PC-9 (cell line): Measurements from ENCODE around the gene NACC2. TPM values are rescaled to one million over a fixed set of nuclear protein-coding genes. Genes with fewer than 3 reads are reported as not detected.

Experiments
- BruUV-seq: library from RNA; stranded (reverse); fragments of 400-500 nt; replicated peaks from 2 replicates; lab custom pipeline; 2021; lab: Mats Ljungman, UMichigan
- CTCF ChIA-PET: fragments of 300-600 bp; sonication (Branson Sonifier 250); formaldehyde crosslinking; loops from one replicate; lab custom pipeline; 2022; ENCODE audit warnings: antibody characterized with exemption; lab: Charles Lee
- POLR2A ChIA-PET: fragments of 300-600 bp; sonication (Branson Sonifier 250); formaldehyde crosslinking; loops from one replicate; lab custom pipeline; 2022; ENCODE audit warnings: antibody characterized with exemption; ENCODE audit not compliant: unreplicated experiment; lab: Charles Lee
- DNase-seq, 2 experiments: peaks; one replicate each; pipeline versions ENCODE4 v3.0.0 to v3.0.0-alpha.2; 2015 to 2022; ENCODE audit warnings: mixed read lengths in 1 of 2
- H2AFZ ChIP-seq: fragments of 200-600 bp; sonication (generic); 2 replicates; pipeline ENCODE4 v1.8.1; 2017; ENCODE audit warnings: antibody characterized with exemption
- H3F3A ChIP-seq: fragments of 200-600 bp; sonication (generic); 2 replicates; pipeline ENCODE4 v1.8.1; 2017; ENCODE audit warnings: antibody characterized with exemption, mild to moderate bottlenecking, low read depth; ENCODE audit not compliant: insufficient read depth
- H3K27ac ChIP-seq: fragments of 200-600 bp; sonication (generic); 2 replicates; pipeline ENCODE4 v1.6.1; 2016; ENCODE audit warnings: mixed run types
- H3K27me3 ChIP-seq: fragments of 200-600 bp; sonication (generic); 2 replicates; pipeline ENCODE4 v1.6.1; 2016; ENCODE audit warnings: low read depth, mixed run types; ENCODE audit not compliant: insufficient read depth
- H3K36me3 ChIP-seq: fragments of 200-600 bp; sonication (generic); 2 replicates; pipeline ENCODE4 v1.6.1; 2016; ENCODE audit warnings: low read depth, mixed run types
- H3K4me1 ChIP-seq: fragments of 200-600 bp; sonication (generic); replicated peaks from 2 replicates; pipeline ENCODE4 v1.6.1; 2016; ENCODE audit warnings: mixed run types; ENCODE audit not compliant: insufficient read depth
- H3K4me2 ChIP-seq: fragments of 200-600 bp; sonication (generic); 2 replicates; pipeline ENCODE4 v1.6.1; 2017; ENCODE audit warnings: mixed run types
- H3K4me3 ChIP-seq: fragments of 200-600 bp; sonication (generic); 2 replicates; pipeline ENCODE4 v1.6.1; 2016; ENCODE audit warnings: mixed run types
- H3K79me2 ChIP-seq: fragments of 200-600 bp; sonication (generic); 2 replicates; pipeline ENCODE4 v1.6.1; 2017; ENCODE audit warnings: low read depth, mixed run types
- H3K9me2 ChIP-seq: fragments of 200-600 bp; sonication (generic); 2 replicates; pipeline ENCODE4 v1.8.1; 2017; ENCODE audit warnings: mild to moderate bottlenecking; ENCODE audit not compliant: insufficient read depth
- H3K9me3 ChIP-seq: fragments of 200-600 bp; sonication (generic); 2 replicates; pipeline ENCODE4 v1.8.1; 2016; ENCODE audit warnings: low read depth; ENCODE audit not compliant: insufficient read depth
- H4K20me1 ChIP-seq: fragments of 200-600 bp; sonication (generic); 2 replicates; pipeline ENCODE4 v1.8.1; 2017; ENCODE audit not compliant: insufficient read depth
- CTCF ChIP-seq: fragments of 200-600 bp; sonication (generic); conservative IDR thresholded peaks from 2 replicates; pipeline ENCODE4 v1.6.1; 2017; ENCODE audit warnings: mixed run types, antibody characterized with exemption, mild to moderate bottlenecking, moderate library complexity
- EZH2 ChIP-seq: fragments of 200-600 bp; sonication (generic); IDR thresholded peaks from 2 replicates; pipeline ENCODE4 v1.8.0; 2017; ENCODE audit warnings: antibody characterized with exemption, low read depth
- intact Hi-C: fragments of 100-400 bp; cut with micrococcal nuclease; formaldehyde crosslinking; loops from one replicate; pipeline ENCODE4 v1.10.0; 2022; ENCODE audit not compliant: unreplicated experiment
- total RNA-seq: library from RNA; stranded (reverse); gene quantifications from 2 replicates; pipeline ENCODE4 v1.2.3, GENCODE V29; 2021

The NACC2 gene
- total RNA-seq, 1 experiment from 2014 or later = 22.4 TPM

- peaks cover 46% of the 10 kb centered on the region for H4K20me1 ChIP-seq
- POLR2A ChIA-PET = no interaction called here
- no peak overlapping the region for H3K4me3 ChIP-seq
- H3K79me2 ChIP-seq = peaks cover 47% of the 10 kb centered on the region
- no TSS peak for BruUV-seq
- no peaks in the 10 kb centered on the region for H3K9me3 ChIP-seq
- no peaks in the 10 kb centered on the region for H3K9me2 ChIP-seq
- H3K27ac ChIP-seq = no peak overlapping the region
- no peaks in the 10 kb centered on the region for H3K27me3 ChIP-seq
- no peak overlapping the region for H2AFZ ChIP-seq
- peaks cover 17% of the 10 kb centered on the region; the same call in 1 of the 2 replicates for H3F3A ChIP-seq
- CTCF ChIA-PET = interaction anchor here (0.6 kb wide), 1 partner anchor 12 kb away, joined by 3 read pairs; no protein-coding TSS in a partner anchor
- H3K4me1 ChIP-seq = peaks cover 22% of the 10 kb centered on the region
- no peaks in the 10 kb centered on the region for H3K36me3 ChIP-seq
- TF ChIP-seq CTCF = no peak
- no peak for TF ChIP-seq EZH2
- DNase-seq = no peak
- no peak overlapping the region for H3K4me2 ChIP-seq
- intact Hi-C loops = no loop called here
Measured at GRCh38 chr9:136091582-136092352, 3.3 kb downstream of the NACC2 start.

GRCh38 chr9:136090768-136091581 is 4.1 kb downstream of the NACC2 start:
- Histone ChIP-seq H3K36me3 (no peaks in the 10 kb centered on the region), H2AFZ (no peak overlapping the region), H3K79me2 (peaks cover 47% of the 10 kb centered on the region), H3F3A (peaks cover 14% of the 10 kb centered on the region; the same call in 1 of the 2 replicates), H4K20me1 (peaks cover 46% of the 10 kb centered on the region), H3K9me2 (no peaks in the 10 kb centered on the region), H3K4me1 (peaks cover 21% of the 10 kb centered on the region), H3K4me2 (no peak overlapping the region), H3K9me3 (no peaks in the 10 kb centered on the region), H3K27ac (no peak overlapping the region), H3K27me3 (no peaks in the 10 kb centered on the region), H3K4me3 (no peak overlapping the region)
- POLR2A ChIA-PET = interaction anchor here (0.5 to 0.6 kb wide), 2 partner anchors 10 to 171 kb away, joined by 3 to 4 read pairs; no protein-coding TSS in a partner anchor
- TF ChIP-seq CTCF (no peak), EZH2 (no peak)
- no peak for DNase-seq
- CTCF ChIA-PET = interaction anchor here (2.2 kb wide), 1 partner anchor 31 kb away, joined by 13 read pairs; no protein-coding TSS in a partner anchor
- no TSS peak for BruUV-seq
- intact Hi-C loops = no loop called here

- Histone ChIP-seq H3F3A (peaks cover 14% of the 10 kb centered on the region; the same call in 1 of the 2 replicates), H3K27ac (no peak overlapping the region), H3K9me3 (no peaks in the 10 kb centered on the region), H2AFZ (no peak overlapping the region), H3K4me3 (no peak overlapping the region), H3K9me2 (no peaks in the 10 kb centered on the region), H3K79me2 (peaks cover 47% of the 10 kb centered on the region), H3K4me1 (peaks cover 18% of the 10 kb centered on the region), H3K27me3 (no peaks in the 10 kb centered on the region), H3K36me3 (no peaks in the 10 kb centered on the region), H3K4me2 (no peak overlapping the region), H4K20me1 (peaks cover 46% of the 10 kb centered on the region)
- CTCF ChIA-PET = interaction anchor here (0.6 to 2.2 kb wide), 4 partner anchors 31 to 391 kb away, joined by 4 to 13 read pairs (median 10); no protein-coding TSS in a partner anchor
- POLR2A ChIA-PET = interaction anchor here (0.6 to 0.7 kb wide), 3 partner anchors 10 to 293 kb away, joined by 3 to 13 read pairs (median 9); no protein-coding TSS in a partner anchor
- TF ChIP-seq CTCF (no peak), EZH2 (no peak)
- no TSS peak for BruUV-seq
- no peak for DNase-seq
- intact Hi-C loops = no loop called here
Measured at GRCh38 chr9:136090056-136090735, 4.9 kb downstream of the NACC2 start.
